HUES48 (cell line): ENCODE data around the gene ASIP.
"Not testable (repeated sequence)": the region's sequence is repeated elsewhere in the genome, so short reads cannot be mapped to it uniquely, and the experiment has no call there.

Experiments used
- H3K27ac ChIP-seq: one replicate; pipeline ENCODE4 v1.7.0; 2013; ENCODE audit warnings: low read depth, low read length, inconsistent platforms
- H3K27me3 ChIP-seq: 2 replicates; pipeline ENCODE4 v1.6.1; 2013; ENCODE audit warnings: mild to moderate bottlenecking, low read length; ENCODE audit not compliant: control insufficient read depth, insufficient read depth
- H3K36me3 ChIP-seq: 2 replicates; pipeline ENCODE4 v1.6.1; 2013; ENCODE audit warnings: low read length; ENCODE audit not compliant: control insufficient read depth, insufficient read depth
- H3K4me1 ChIP-seq: 2 replicates; pipeline ENCODE4 v1.6.1; 2013; ENCODE audit warnings: mild to moderate bottlenecking, low read length; ENCODE audit not compliant: control insufficient read depth, insufficient read depth
- H3K4me3 ChIP-seq: 2 replicates; pipeline ENCODE4 v1.5.1; 2013; ENCODE audit warnings: mild to moderate bottlenecking, low read depth, low read length
- H3K9ac ChIP-seq: 2 replicates; pipeline ENCODE4 v1.6.1; 2013; ENCODE audit warnings: mild to moderate bottlenecking, low read depth, low read length, moderate library complexity
- H3K9me3 ChIP-seq: 2 replicates; pipeline ENCODE4 v1.6.1; 2013; ENCODE audit warnings: low read length; ENCODE audit not compliant: control insufficient read depth, insufficient read depth

The ASIP gene

GRCh38 chr20:34215711-34216381 lies 25.4 kb upstream of the ASIP start:
- no peaks in the 10 kb centered on the region for H3K4me1 ChIP-seq
- H3K9ac ChIP-seq: peak overlapping the region; percentile 58; the same call in 1 of the 2 replicates
- peak overlapping the region; percentile 43 for H3K27ac ChIP-seq
- peak overlapping the region; percentile 64 for H3K4me3 ChIP-seq
- peaks cover 43% of the 10 kb centered on the region for H3K27me3 ChIP-seq
- H3K9me3 ChIP-seq: no peaks in the 10 kb centered on the region; the same call in 1 of the 2 replicates
- H3K36me3 ChIP-seq: no peaks in the 10 kb centered on the region

DNA sequence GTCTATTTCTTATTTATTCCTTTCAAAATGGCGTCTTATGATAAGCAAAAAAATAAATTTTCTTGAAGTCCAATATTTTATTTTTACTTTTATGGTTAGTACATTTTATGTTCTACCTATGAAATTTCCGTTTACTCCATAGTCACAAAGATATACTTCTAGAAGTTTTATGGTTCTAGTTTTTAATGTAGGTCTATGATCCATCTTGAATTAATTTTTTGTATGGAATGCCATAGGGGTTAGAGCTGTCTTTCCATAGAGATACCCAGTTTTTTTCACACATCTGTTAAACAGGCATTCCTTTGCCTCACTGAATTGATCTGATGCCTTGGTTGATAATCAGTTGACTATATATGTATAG lies 24.9 kb upstream of the ASIP start:
- Histone ChIP-seq H3K4me3 (peak overlapping the region; percentile 64), H3K27ac (no peak overlapping the region), H3K36me3 (no peaks in the 10 kb centered on the region), H3K9ac (no peak overlapping the region), H3K4me1 (no peaks in the 10 kb centered on the region), H3K9me3 (no peaks in the 10 kb centered on the region; the same call in 1 of the 2 replicates), H3K27me3 (peaks cover 43% of the 10 kb centered on the region)

- no peak overlapping the region for H3K27ac ChIP-seq
- H3K4me3 ChIP-seq: no peak overlapping the region
- H3K9me3 ChIP-seq: no peaks in the 10 kb centered on the region
- no peak overlapping the region for H3K9ac ChIP-seq
- H3K4me1 ChIP-seq: no peaks in the 10 kb centered on the region
- H3K27me3 ChIP-seq: peaks cover 20% of the 10 kb centered on the region
- no peaks in the 10 kb centered on the region for H3K36me3 ChIP-seq
These were observed 20.7 kb upstream of the ASIP start for GRCh38 chr20:34220561-34220960.

GRCh38 chr20:34222208-34222607 lies 19.0 kb upstream of the ASIP start:
- Histone ChIP-seq H3K27ac (no peak overlapping the region), H3K27me3 (peaks cover 8% of the 10 kb centered on the region; the same call in 1 of the 2 replicates), H3K4me1 (no peaks in the 10 kb centered on the region), H3K9ac (no peak overlapping the region), H3K4me3 (no peak overlapping the region), H3K36me3 (no peaks in the 10 kb centered on the region), H3K9me3 (no peaks in the 10 kb centered on the region)

DNA sequence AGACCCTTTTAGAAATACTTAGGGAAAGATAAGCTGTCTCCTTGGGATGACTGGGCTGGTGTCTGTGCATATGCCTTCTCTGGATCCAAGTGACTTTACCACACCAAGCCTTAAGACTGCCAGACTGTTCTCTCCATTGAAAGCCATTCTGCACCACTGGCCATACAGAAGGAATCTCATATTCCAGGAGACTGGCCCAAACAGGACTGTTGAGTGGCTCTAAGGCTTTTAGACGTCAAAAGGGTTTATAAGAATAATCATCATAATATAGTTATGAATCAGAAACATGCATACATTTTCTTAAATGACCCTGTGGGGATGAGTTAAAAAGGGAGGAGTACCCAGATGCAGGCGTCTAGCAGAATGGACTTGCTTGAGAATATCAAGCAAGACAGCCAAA lies 17.0 kb upstream of the ASIP start:
- H3K27ac ChIP-seq, H3K36me3 ChIP-seq, H3K4me3 ChIP-seq, H3K9ac ChIP-seq, H3K27me3 ChIP-seq, H3K4me1 ChIP-seq, H3K9me3 ChIP-seq: not testable (repeated sequence)

DNA sequence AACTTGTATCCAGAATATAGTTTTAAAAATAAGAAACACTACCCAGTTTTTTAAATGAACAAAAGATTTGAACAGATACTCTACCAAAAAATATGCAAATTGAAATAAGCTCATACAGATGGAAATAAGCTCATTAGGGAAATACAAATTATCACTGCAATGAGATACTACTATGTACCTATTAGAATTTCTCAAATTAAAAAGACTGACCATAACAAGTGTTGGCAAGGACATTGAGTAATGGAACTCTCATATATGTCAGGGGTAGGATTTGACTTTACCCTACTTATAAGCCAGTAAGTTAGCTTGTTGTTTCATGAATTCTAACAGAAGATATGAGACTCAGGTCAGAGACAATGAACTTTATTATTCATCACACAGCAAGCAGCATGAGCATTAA lies 9.6 kb upstream of the ASIP start:
- no peaks in the 10 kb centered on the region for H3K4me1 ChIP-seq

DNA sequence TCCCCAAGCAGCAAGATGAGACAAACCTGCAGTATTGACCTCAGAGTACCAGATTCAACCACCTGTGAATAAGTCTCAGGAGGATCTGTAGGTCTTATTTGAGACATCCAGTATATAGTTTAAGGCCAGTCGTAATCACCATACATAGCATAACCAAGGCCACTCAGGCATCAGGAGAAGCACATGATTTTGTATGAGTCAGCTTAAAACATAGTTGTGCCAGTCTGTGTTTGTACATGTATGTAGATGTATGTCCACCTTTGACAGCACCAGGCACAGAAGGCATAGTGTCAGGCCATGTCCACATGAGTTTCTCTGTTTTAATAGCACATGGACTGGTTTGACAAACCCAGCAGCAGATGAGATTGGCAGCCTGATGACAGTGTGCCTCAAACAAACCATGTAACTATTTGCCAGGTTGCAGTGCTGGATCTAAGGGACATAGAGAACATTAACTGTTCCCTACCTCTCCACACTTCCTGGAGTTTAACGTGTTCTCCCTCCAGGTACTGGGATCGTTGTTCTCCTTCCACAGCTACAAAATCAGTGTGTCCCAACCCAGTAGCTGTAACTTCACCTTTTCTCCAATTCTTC lies 8.6 kb upstream of the ASIP start:
- Histone ChIP-seq H3K9me3 (no peaks in the 10 kb centered on the region), H3K9ac (no peak overlapping the region), H3K36me3 (no peaks in the 10 kb centered on the region), H3K27ac (no peak overlapping the region), H3K27me3 (no peaks in the 10 kb centered on the region), H3K4me1 (no peaks in the 10 kb centered on the region), H3K4me3 (no peak overlapping the region)

More for the DNA sequence above, 9.6 kb upstream of the ASIP start:
- Histone ChIP-seq H3K36me3 (no peaks in the 10 kb centered on the region), H3K27me3 (no peaks in the 10 kb centered on the region), H3K9ac (no peak overlapping the region), H3K4me3 (no peak overlapping the region), H3K9me3 (no peaks in the 10 kb centered on the region), H3K27ac (no peak overlapping the region)

- H3K9me3 ChIP-seq: no peaks in the 10 kb centered on the region
- no peaks in the 10 kb centered on the region for H3K27me3 ChIP-seq
- no peaks in the 10 kb centered on the region for H3K4me1 ChIP-seq
- H3K4me3 ChIP-seq: no peak overlapping the region
- no peak overlapping the region for H3K9ac ChIP-seq
- no peaks in the 10 kb centered on the region for H3K36me3 ChIP-seq
- H3K27ac ChIP-seq: no peak overlapping the region
These were observed 7.5 kb upstream of the ASIP start for GRCh38 chr20:34233687-34234086.

GRCh38 chr20:34235875-34236274 lies 5.3 kb upstream of the ASIP start:
- Histone ChIP-seq H3K4me1 (no peaks in the 10 kb centered on the region; the same call in 1 of the 2 replicates), H3K27me3 (no peaks in the 10 kb centered on the region), H3K9me3 (no peaks in the 10 kb centered on the region), H3K4me3 (no peak overlapping the region), H3K27ac (no peak overlapping the region), H3K9ac (no peak overlapping the region), H3K36me3 (no peaks in the 10 kb centered on the region)

DNA sequence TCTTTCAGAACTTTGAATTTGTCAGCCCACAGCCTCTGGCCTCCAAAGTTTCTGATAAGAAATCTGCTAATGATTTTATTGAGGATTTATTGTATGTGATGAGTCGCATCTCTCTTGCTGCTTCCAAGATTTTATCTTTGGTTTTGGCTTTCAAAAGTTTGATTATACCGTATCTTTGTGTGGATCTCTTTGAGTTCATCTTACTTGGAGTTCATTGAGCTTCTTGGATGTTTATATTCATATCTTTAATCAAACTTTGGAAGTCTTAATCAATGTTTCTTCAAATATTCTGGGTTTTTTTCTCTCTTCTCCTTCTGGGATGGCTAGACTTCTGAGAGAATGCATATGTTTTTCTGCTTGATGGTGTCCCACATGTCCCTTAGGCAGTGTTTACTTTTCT lies 3.3 kb upstream of the ASIP start:
- H3K9me3 ChIP-seq: no peaks in the 10 kb centered on the region
- H3K4me3 ChIP-seq: no peak overlapping the region
- no peaks in the 10 kb centered on the region for H3K27me3 ChIP-seq
- no peaks in the 10 kb centered on the region; the same call in 1 of the 2 replicates for H3K4me1 ChIP-seq
- no peak overlapping the region for H3K9ac ChIP-seq
- H3K36me3 ChIP-seq: no peaks in the 10 kb centered on the region
- no peak overlapping the region for H3K27ac ChIP-seq

- H3K4me1 ChIP-seq: no peaks in the 10 kb centered on the region; the same call in 1 of the 2 replicates
- H3K36me3 ChIP-seq: no peaks in the 10 kb centered on the region
- H3K27ac ChIP-seq: no peak overlapping the region
- H3K27me3 ChIP-seq: no peaks in the 10 kb centered on the region
- no peaks in the 10 kb centered on the region for H3K9me3 ChIP-seq
- no peak overlapping the region for H3K9ac ChIP-seq
- no peak overlapping the region for H3K4me3 ChIP-seq
These were observed 1.1 kb upstream of the ASIP start for GRCh38 chr20:34240121-34240520.
